WTC11 (cell line): ENCODE measurements around the gene SPECC1L.

Experiments used
- ATF1 ChIP-seq: sonication (generic); formaldehyde crosslinking; IDR thresholded peaks from 2 replicates; pipeline ENCODE4 v1.8.1; 2023; ENCODE audit warnings: mild to moderate bottlenecking, moderate library complexity, missing genetic modification reagents
- E2F5 ChIP-seq: sonication (generic); formaldehyde crosslinking; IDR thresholded peaks from 2 replicates; pipeline ENCODE4 v1.8.1; 2022; ENCODE audit warnings: mild to moderate bottlenecking, moderate library complexity, missing genetic modification reagents
- ELF4 ChIP-seq: sonication (generic); formaldehyde crosslinking; IDR thresholded peaks from 2 replicates; pipeline ENCODE4 v1.8.1; 2022; ENCODE audit warnings: low read depth, mild to moderate bottlenecking, moderate library complexity, missing genetic modification reagents
- ETV6 ChIP-seq: sonication (generic); formaldehyde crosslinking; IDR thresholded peaks from 2 replicates; pipeline ENCODE4 v1.8.1; 2022; ENCODE audit warnings: mild to moderate bottlenecking, missing genetic modification reagents
- FOXK1 ChIP-seq: sonication (generic); formaldehyde crosslinking; IDR thresholded peaks from 2 replicates; pipeline ENCODE4 v1.8.0; 2022; ENCODE audit warnings: mild to moderate bottlenecking, moderate library complexity, missing genetic modification reagents
- NFYB ChIP-seq: sonication (generic); formaldehyde crosslinking; conservative IDR thresholded peaks from 2 replicates; pipeline ENCODE4 v1.8.0; 2022; ENCODE audit warnings: low read depth, missing genetic modification reagents
- SOX15 ChIP-seq: fragments of 250-450 bp; sonication (Bioruptor Pico); IDR thresholded peaks from 2 replicates; pipeline ENCODE4 v1.9.0; 2021; ENCODE audit warnings: mild to moderate bottlenecking
- TF ChIP-seq, protein P1 (sequence below): fragments of 200-600 bp; IDR thresholded peaks from 2 replicates; pipeline ENCODE4 v1.8.0; 2022; ENCODE audit warnings: antibody characterized with exemption
- TF ChIP-seq, protein P2 (sequence below): fragments of 250-450 bp; sonication (Bioruptor Pico); IDR thresholded peaks from 2 replicates; pipeline ENCODE4 v1.9.0; 2021; ENCODE audit warnings: moderate library complexity, mild to moderate bottlenecking, inconsistent platforms, borderline replicate concordance
- TF ChIP-seq, protein P3 (sequence below): sonication (generic); formaldehyde crosslinking; IDR thresholded peaks from 2 replicates; pipeline ENCODE4 v1.8.0; 2022; ENCODE audit warnings: mild to moderate bottlenecking, missing genetic modification reagents
- TF ChIP-seq, protein P4 (sequence below): fragments of 250-450 bp; sonication (Bioruptor Pico); IDR thresholded peaks from 2 replicates; pipeline ENCODE4 v1.9.0; 2021; ENCODE audit warnings: mild to moderate bottlenecking, borderline replicate concordance
- TF ChIP-seq, protein P5 (sequence below): sonication (generic); formaldehyde crosslinking; IDR thresholded peaks from 2 replicates; pipeline ENCODE4 v1.8.1; 2022; ENCODE audit warnings: missing genetic modification reagents, borderline replicate concordance

DNA sequence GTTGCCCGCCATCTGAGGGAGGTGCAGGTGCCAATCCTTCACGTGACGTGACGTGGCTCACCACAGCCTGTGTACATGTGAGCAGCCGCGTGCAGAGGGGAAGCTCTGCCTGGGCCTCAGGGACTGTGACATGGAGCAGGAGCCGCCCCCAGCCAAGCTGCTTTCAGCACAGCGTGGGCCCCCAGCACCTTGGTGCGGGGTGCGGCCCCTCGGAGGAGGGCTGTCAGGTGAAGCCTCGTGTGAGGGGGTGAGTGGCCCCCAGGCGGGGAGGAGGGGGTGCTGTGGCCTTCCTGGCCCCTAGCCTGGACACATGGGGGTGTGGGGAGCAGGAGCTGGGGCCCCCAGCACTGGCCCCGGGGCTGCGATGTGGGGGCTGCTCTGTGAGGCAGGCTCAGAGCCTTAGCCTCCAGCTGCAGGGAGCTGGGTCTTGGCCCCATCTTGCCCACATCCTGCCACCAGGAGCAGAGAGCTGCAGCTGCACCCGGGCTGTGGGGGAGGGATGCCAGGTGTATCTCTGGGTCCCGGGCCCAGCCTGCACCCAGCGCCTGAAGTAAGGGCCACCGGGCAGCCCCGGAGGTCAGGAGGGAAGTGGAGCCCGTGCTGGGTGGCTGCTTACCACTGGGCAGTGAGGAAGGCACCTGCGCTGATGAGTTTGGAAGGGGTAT, 157.0 kb downstream of the SPECC1L start, which contains the start of gene ADORA2A:
- TF ChIP-seq, protein P1, sequence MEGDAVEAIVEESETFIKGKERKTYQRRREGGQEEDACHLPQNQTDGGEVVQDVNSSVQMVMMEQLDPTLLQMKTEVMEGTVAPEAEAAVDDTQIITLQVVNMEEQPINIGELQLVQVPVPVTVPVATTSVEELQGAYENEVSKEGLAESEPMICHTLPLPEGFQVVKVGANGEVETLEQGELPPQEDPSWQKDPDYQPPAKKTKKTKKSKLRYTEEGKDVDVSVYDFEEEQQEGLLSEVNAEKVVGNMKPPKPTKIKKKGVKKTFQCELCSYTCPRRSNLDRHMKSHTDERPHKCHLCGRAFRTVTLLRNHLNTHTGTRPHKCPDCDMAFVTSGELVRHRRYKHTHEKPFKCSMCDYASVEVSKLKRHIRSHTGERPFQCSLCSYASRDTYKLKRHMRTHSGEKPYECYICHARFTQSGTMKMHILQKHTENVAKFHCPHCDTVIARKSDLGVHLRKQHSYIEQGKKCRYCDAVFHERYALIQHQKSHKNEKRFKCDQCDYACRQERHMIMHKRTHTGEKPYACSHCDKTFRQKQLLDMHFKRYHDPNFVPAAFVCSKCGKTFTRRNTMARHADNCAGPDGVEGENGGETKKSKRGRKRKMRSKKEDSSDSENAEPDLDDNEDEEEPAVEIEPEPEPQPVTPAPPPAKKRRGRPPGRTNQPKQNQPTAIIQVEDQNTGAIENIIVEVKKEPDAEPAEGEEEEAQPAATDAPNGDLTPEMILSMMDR: no peak
- no peak for TF ChIP-seq ATF1 (CRISPR knock-in tag)
- TF ChIP-seq SOX15: no peak
- TF ChIP-seq, protein P2, sequence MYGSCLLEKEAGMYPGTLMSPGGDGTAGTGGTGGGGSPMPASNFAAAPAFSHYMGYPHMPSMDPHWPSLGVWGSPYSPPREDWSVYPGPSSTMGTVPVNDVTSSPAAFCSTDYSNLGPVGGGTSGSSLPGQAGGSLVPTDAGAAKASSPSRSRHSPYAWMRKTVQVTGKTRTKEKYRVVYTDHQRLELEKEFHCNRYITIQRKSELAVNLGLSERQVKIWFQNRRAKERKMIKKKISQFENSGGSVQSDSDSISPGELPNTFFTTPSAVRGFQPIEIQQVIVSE (CRISPR knock-in tag): no peak
- TF ChIP-seq, protein P3, sequence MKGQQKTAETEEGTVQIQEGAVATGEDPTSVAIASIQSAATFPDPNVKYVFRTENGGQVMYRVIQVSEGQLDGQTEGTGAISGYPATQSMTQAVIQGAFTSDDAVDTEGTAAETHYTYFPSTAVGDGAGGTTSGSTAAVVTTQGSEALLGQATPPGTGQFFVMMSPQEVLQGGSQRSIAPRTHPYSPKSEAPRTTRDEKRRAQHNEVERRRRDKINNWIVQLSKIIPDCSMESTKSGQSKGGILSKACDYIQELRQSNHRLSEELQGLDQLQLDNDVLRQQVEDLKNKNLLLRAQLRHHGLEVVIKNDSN: no peak
- TF ChIP-seq E2F5 (CRISPR knock-in tag): no peak
- no peak for TF ChIP-seq ETV6
- TF ChIP-seq, protein P4, sequence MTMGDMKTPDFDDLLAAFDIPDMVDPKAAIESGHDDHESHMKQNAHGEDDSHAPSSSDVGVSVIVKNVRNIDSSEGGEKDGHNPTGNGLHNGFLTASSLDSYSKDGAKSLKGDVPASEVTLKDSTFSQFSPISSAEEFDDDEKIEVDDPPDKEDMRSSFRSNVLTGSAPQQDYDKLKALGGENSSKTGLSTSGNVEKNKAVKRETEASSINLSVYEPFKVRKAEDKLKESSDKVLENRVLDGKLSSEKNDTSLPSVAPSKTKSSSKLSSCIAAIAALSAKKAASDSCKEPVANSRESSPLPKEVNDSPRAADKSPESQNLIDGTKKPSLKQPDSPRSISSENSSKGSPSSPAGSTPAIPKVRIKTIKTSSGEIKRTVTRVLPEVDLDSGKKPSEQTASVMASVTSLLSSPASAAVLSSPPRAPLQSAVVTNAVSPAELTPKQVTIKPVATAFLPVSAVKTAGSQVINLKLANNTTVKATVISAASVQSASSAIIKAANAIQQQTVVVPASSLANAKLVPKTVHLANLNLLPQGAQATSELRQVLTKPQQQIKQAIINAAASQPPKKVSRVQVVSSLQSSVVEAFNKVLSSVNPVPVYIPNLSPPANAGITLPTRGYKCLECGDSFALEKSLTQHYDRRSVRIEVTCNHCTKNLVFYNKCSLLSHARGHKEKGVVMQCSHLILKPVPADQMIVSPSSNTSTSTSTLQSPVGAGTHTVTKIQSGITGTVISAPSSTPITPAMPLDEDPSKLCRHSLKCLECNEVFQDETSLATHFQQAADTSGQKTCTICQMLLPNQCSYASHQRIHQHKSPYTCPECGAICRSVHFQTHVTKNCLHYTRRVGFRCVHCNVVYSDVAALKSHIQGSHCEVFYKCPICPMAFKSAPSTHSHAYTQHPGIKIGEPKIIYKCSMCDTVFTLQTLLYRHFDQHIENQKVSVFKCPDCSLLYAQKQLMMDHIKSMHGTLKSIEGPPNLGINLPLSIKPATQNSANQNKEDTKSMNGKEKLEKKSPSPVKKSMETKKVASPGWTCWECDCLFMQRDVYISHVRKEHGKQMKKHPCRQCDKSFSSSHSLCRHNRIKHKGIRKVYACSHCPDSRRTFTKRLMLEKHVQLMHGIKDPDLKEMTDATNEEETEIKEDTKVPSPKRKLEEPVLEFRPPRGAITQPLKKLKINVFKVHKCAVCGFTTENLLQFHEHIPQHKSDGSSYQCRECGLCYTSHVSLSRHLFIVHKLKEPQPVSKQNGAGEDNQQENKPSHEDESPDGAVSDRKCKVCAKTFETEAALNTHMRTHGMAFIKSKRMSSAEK (CRISPR knock-in tag): no peak
- no peak for TF ChIP-seq ELF4 (CRISPR knock-in tag)
- TF ChIP-seq NFYB (CRISPR knock-in tag): no peak
- no peak for TF ChIP-seq FOXK1
- TF ChIP-seq, protein P5, sequence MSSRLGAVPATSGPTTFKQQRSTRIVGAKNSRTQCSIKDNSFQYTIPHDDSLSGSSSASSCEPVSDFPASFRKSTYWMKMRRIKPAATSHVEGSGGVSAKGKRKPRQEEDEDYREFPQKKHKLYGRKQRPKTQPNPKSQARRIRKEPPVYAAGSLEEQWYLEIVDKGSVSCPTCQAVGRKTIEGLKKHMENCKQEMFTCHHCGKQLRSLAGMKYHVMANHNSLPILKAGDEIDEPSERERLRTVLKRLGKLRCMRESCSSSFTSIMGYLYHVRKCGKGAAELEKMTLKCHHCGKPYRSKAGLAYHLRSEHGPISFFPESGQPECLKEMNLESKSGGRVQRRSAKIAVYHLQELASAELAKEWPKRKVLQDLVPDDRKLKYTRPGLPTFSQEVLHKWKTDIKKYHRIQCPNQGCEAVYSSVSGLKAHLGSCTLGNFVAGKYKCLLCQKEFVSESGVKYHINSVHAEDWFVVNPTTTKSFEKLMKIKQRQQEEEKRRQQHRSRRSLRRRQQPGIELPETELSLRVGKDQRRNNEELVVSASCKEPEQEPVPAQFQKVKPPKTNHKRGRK (CRISPR knock-in tag): no peak
